GM19324 (cell line): ENCODE results near the gene SPATA31A5.
"Not testable (repeated sequence)": the region's sequence is repeated elsewhere in the genome, so short reads cannot be mapped to it uniquely, and the experiment has no call there.

Experiments used
- ATAC-seq: cut with Tn5 transposase; IDR thresholded peaks from one replicate; pipeline ENCODE4 v1.9.1; 2021; ENCODE audit warnings: mild to moderate bottlenecking, moderate library complexity; ENCODE audit not compliant: unreplicated experiment, low FRiP score

SPATA31A5 gene

DNA sequence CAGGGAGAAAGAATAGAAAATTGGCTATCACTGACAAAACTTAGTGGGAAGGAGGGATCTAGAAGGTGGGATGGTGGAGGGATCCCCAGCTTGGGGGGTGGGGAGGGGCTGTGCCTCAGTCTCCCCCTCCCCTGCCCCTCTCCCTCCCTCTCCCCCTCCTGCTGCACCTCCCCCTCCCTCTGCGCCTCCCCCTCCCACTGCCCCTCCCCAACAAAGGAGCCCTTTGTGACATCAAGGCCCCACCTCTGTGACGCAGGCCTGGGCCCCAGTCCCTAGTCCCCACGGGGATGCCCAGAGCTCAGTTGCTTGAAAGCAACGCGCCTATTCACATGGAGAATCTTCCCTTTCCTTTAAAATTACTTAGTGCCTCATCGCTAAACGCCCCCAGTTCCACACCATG, at the start of gene SPATA31A5:
Gene SPATA31A5, plus strand, starts transcription at position 301 of the 400 bp plus-strand sequence. Its CDS starts 29 bp downstream, at position 330.
- not testable (repeated sequence) for ATAC-seq

DNA sequence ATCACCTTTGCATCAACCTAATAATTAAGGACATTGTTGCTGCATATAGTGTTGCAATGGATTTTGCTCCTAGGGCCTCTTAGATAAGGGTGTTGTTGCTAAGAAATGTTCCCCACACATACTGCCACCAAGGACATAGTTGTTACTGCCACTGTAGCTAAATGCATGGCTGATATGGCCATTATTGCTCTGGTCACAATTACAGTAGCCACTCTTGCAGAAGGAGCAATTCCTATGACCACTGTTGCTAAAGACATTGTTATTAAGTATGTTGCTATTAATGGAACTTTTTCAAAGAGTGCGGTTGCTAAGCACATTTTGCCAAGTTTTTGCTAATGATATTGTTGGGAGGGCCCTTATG, 48.8 kb downstream of the SPATA31A5 start:
- not testable (repeated sequence) for ATAC-seq

DNA sequence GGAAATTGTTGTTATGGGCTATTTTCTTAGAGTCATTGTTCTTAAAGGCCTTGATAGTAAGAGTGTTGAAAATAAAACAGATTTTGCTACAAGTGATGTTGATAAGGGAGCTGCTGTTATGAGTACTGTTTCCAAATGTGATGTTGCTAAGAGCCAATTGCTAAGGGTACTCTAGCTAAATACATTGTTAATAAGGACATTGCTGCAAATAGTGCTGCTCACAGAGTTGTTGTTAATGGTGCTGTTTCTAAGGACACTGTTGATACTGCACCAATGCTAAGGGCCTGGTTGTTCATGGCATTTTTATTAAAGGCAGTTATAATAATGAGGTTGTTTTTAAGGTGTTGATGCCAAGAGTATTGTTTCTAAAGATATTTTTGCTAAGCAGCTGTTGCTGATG, 52.2 kb downstream of the SPATA31A5 start:
- ATAC-seq = not testable (repeated sequence)
